ENCODE results near the gene ACACB. TPM values are rescaled to one million over a fixed set of nuclear protein-coding genes. Genes with fewer than 3 reads are reported as not detected.

ACACB gene
- total and polyA plus RNA-seq, 2 experiments from 2014 or later, result 6.2 to 15.4 TPM

DNA sequence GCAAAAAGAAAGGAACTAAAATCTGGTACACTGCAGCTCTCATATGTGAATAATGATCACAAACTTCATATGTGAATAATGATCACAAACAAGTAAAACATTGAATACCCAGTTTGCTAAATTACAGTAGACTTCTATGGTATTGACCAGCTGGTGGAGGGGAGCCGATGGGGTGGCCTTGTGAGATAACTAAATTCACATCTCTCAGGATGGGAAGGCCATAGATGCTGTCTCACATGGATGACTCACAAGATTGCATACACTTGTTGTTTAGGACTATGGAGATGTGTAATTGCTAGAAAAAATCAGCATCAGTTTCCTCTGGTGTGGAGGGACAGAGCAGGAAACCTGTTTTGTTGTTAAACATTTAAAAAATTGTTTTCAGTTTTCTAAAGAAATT is 49.2 kb downstream of the ACACB start (continued):
- TF ChIP-seq ZNF462 (CRISPR knock-in tag; IDR thresholded peaks at IDR 0.05) (no peak), ZNF114 (CRISPR knock-in tag; IDR thresholded peaks at IDR 0.05) (no peak)
- TF ChIP-seq, protein P1, sequence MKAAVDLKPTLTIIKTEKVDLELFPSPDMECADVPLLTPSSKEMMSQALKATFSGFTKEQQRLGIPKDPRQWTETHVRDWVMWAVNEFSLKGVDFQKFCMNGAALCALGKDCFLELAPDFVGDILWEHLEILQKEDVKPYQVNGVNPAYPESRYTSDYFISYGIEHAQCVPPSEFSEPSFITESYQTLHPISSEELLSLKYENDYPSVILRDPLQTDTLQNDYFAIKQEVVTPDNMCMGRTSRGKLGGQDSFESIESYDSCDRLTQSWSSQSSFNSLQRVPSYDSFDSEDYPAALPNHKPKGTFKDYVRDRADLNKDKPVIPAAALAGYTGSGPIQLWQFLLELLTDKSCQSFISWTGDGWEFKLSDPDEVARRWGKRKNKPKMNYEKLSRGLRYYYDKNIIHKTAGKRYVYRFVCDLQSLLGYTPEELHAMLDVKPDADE (IDR thresholded peaks at IDR 0.05), result no peak

DNA sequence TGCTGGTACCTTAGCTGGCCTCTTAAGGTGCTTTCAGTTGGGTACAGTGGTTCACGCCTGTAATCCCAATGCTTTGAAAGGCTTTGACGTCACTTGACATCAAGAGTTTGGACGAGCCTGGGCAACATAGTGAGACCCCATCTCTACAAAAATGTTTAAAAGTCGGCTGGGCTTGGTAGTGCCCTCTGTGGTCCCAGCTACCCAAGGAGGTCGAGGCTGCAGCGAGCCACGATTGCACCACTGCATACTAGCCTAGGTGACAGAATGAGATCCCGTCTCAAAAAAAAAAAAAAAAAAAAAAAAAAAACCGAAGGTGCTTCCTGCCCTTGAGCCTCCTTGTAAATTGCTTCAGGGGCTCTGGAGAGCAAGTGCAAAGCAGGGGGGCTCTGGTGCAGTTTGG is 50.0 kb downstream of the ACACB start:
- H3K79me2 ChIP-seq (replicated peaks; ENCODE audit: insufficient read depth), result no peaks in the 10 kb centered on the region
- no peaks in the 10 kb centered on the region for H3F3A ChIP-seq (replicated peaks; ENCODE audit: low read depth)
- H3K9me2 ChIP-seq (ENCODE audit: insufficient read depth), result no peaks in the 10 kb centered on the region
- no peak overlapping the region for H3K4me3 ChIP-seq
- no peaks in the 10 kb centered on the region for H3K4me1 ChIP-seq (ENCODE audit: insufficient read depth)
- H3K27me3 ChIP-seq (ENCODE audit: insufficient read depth), result no peaks in the 10 kb centered on the region
- Mint-ChIP-seq H3K27me3 (ENCODE audit: insufficient read depth, low read depth, poor library complexity) (peaks cover 3% of the 10 kb centered on the region), H3K36me3 (ENCODE audit: low read depth) (peaks cover 18% of the 10 kb centered on the region), H3K4me3 (no peak overlapping the region), H3K27ac (no peak overlapping the region), H3K4me1 (no peaks in the 10 kb centered on the region), H3K9me3 (no peaks in the 10 kb centered on the region)
- H4K20me1 ChIP-seq (replicated peaks; ENCODE audit: insufficient read depth), result no peaks in the 10 kb centered on the region
- no peak overlapping the region for H3K4me2 ChIP-seq
- H3K27ac ChIP-seq (ENCODE audit: low read depth), result no peak overlapping the region
- DNase-seq (ENCODE audit: low spot score), result no peak
- H2AFZ ChIP-seq, result no peak overlapping the region
- H3K36me3 ChIP-seq (ENCODE audit: insufficient read depth), result no peaks in the 10 kb centered on the region
- ATAC-seq, result no peak
- TF ChIP-seq CREB1 (CRISPR knock-in tag; IDR thresholded peaks at IDR 0.05; ENCODE audit: low read depth), result no peak
- no peak for TF ChIP-seq ZNF114 (CRISPR knock-in tag; IDR thresholded peaks at IDR 0.05)
- TF ChIP-seq POLR2AphosphoS5 (IDR thresholded peaks at IDR 0.05; ENCODE audit: low read depth), result no peak
- no peak for TF ChIP-seq STAT1 (IDR thresholded peaks at IDR 0.05; ENCODE audit: unreplicated experiment)
- TF ChIP-seq, protein P2, sequence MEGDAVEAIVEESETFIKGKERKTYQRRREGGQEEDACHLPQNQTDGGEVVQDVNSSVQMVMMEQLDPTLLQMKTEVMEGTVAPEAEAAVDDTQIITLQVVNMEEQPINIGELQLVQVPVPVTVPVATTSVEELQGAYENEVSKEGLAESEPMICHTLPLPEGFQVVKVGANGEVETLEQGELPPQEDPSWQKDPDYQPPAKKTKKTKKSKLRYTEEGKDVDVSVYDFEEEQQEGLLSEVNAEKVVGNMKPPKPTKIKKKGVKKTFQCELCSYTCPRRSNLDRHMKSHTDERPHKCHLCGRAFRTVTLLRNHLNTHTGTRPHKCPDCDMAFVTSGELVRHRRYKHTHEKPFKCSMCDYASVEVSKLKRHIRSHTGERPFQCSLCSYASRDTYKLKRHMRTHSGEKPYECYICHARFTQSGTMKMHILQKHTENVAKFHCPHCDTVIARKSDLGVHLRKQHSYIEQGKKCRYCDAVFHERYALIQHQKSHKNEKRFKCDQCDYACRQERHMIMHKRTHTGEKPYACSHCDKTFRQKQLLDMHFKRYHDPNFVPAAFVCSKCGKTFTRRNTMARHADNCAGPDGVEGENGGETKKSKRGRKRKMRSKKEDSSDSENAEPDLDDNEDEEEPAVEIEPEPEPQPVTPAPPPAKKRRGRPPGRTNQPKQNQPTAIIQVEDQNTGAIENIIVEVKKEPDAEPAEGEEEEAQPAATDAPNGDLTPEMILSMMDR (conservative IDR thresholded peaks at IDR 0.05; ENCODE audit: low read depth in 2 of 2), result no peak
- TF ChIP-seq EZH2 (IDR thresholded peaks at IDR 0.05; ENCODE audit: low read depth, unreplicated experiment), result no peak
- TF ChIP-seq, protein P1 (IDR thresholded peaks at IDR 0.05), result no peak
- TF ChIP-seq JUNB (IDR thresholded peaks at IDR 0.05; ENCODE audit: unreplicated experiment), result no peak
- no peak for TF ChIP-seq EZH2phosphoT487 (IDR thresholded peaks at IDR 0.05; ENCODE audit: unreplicated experiment)
- no peak for TF ChIP-seq NANOG (IDR thresholded peaks at IDR 0.05; ENCODE audit: borderline replicate concordance)

Measured in GM23338 (cell line).